Stimulated activated CD8-positive, alpha-beta memory T cell treated with anti-CD3 and anti-CD28 coated beads, Interleukin-4, amount 100 ng/mL, for 1 hour (primary cell): ENCODE measurements around the gene TC2N.
"Not testable (repeated sequence)": the region's sequence is repeated elsewhere in the genome, so short reads cannot be mapped to it uniquely, and the experiment has no call there.

Experiments
- DNase-seq, 2 donors: peaks; one replicate each; pipeline ENCODE4 v3.0.0-alpha.2; 2020; ENCODE audit warnings: low read depth in 2 of 2, low spot score in 1 of 2

TC2N gene

DNA sequence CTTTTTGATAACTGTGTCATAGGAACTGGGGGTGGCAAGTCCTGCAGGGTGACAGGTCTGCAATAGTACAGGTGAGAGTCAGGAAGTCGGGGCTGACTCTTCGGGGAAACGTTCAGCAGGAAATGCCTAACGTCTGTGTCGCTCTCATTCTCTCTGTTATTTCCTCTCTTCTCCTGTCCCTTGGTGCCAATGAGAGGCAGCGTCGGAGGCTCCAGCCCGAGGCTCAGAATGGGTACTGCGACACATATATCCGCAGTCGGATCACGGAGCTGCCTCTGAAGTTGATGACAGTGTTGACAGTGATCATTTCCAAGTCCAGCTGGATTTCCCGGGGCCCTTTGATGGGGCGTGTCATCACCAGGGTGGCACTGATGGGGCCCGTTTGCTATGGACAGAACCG is 2.7 kb upstream of the TC2N start:
- no peak for DNase-seq

DNA sequence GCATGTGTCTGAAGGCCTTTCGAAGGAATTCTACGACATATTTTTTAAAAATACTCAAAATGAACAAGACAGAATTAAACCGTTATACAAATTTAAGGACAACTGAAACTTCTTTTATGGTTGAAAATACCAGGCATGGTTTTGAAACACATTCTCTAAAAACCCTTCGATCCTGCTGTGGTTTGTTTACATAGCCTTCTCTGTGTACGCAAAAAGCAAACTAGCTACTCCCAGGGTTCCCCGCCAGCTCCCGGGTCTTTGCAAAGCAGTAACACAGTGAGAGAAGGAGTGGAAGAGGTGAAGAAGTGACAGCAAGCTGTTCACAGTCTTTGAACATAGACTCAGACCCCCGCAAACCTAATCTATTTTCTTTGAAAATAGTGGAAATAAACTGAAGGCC is 2.2 kb upstream of the TC2N start:
- no peak for DNase-seq

DNA sequence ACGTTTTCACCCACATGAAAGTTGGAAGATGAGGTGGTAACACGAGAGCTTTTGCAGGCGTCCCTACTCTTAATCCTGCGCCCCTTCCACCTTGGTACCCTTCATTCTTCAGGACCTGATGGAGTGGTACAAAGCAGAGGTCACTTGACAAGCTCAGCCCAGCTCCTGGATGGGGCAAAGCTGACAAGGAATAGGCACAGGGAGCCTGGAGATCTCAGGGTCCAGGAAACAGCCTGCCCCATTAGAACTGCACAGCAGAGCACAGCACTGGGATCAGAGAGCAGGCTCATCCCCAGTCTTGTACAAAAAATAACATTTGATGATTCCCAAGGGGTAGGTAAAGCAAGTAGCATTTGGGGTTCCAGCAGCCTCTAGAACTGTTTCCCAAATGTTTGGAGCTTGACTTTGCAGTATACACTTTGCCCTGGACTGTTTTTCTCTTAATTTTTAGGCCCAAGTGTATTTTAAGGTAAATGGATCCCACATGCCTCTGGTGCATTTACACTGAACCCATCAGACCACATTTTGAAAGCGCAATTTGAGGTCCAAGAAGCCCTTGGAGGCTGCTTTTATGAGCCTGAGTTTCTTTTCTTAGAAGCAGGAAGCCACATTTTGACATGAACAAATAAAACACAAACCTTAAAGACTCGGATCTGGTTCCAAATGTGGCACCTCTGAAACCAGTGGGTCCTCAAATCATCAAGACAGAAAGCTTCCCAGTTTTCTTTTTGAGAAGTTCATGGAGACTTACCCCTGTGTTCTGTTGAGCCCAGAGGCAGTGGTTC is 633 bp downstream of the TC2N start:
- DNase-seq, result no peak

DNA sequence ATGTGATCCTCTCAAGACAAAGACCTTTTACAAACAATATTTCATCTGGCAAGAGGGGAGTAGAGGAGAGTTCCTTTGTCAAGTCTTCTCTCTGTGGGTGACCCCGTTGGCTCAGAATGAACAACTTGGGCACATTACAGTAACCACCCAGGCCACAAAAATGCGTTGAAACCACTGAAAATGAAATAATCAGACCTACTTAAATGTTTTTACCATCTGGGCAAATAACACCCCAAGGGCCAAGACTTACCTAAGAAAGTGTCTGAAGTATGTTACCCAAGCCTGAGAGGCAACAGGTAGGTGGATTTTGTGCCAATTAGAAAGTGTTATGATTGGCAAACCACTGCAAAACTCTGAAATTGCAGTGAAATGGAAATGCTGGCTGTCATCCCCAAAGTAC is 1.3 kb downstream of the TC2N start:
- DNase-seq, result no peak

DNA sequence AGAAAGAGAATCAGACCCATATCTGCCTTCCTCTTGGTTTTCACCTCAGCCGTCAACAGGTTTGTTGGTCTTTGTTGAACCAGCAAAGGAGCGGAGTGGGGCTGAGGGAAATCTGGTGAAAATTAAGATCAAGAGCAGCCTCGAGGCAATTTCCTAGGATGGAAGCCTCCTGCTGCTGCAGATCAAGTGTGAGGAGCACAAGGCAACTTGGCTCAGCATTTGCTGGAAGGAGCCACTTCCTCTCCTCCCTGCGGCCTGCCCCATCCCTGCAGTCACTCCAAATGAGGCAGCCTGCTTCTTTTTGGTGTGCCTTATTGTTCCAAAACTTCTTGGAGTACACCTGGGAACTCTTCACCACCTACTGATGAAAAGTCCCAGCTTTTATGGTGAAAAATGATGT is 4.9 kb downstream of the TC2N start:
- DNase-seq, result no peak

DNA sequence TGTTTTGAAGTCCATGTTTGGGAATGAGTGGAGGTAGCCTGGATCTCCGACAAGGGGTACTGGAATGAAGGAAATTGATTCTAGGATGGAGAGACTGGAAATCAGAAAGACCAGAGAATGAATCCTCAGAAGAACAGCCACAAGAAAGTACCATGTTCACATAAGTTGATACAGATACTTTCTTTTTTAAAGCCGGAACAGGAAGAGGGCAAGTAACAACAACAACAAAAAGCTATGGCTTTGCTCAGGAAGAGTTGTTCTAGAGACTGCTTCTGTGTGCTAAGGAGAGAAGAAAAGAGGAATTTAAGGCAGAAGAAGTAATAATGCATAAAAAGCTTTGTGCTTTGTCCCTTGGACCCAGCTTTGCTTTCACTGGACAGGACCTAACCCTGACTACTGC is 6.2 kb downstream of the TC2N start:
- DNase-seq, result no peak

DNA sequence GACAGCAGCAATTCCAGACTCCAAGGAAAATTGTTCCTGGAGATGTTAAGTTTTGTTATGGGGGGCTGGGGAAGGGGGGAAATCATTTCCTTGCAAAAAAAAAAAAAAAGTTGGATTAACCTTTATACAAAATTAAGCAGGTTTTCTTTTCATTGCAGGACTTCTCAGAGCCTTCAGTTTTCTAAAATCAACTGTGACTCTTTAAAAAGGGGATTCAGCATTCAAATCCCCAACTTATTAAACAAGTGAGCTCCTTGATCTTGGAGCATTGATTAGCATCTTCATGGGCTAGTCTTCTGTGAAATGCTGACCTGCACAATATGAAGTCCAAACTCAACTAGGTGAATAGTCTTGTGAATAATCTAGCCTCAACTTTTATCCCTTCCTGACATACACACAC is 7.1 kb downstream of the TC2N start:
- DNase-seq, result no peak

DNA sequence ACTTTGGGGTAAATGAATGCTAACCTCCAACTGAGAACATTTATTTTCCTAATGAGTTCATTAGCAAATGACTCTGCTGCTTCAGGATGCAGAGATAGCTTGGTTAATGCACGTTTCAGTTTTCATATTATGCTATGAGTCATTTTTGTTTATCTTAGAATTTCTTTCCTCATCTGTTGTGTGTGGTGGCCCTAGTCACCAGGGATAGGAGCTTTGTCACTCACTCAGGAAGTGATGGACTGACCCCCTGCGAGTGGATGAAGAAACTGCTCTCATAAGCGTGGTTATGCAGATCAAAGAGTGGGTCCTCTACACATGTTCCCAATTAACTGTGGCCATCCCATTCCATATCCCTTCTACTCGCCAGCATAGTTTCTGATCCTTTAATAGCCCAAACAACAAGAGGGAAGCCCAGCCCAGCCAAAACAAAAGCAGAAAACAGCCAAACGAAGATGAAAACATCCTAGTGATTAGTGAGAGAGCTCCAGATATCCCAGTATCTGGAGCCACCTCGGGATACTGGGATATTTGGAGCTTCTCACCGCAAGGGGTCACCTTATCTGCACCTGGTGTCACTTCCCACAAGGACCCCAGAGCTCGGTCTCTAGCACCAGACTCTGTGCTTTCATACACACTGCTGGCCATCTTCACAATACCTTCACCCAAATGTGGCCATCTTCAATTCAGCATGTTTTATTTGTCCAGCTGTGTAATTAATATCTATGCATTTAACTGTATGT is 8.6 kb downstream of the TC2N start:
- DNase-seq, result no peak

DNA sequence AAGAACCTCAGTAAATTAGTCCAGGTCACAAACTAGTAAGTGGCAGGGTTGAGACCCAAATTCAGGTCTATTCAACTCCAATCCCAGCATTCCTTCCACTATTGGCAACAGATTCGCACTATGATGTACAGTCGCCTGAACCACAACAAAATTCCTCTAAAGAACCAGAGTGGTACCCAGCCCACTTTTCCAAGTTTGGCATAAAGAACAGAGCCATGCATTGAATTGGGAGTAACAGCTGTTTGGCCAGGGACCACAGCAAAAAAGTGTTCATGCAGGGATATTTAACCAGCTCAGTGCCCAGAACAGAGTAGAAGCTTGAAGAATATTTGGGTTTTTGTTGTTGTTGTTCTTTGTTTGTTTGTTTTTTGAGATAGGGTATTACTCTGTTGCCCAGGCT is 9.7 kb downstream of the TC2N start:
- no peak for DNase-seq

DNA sequence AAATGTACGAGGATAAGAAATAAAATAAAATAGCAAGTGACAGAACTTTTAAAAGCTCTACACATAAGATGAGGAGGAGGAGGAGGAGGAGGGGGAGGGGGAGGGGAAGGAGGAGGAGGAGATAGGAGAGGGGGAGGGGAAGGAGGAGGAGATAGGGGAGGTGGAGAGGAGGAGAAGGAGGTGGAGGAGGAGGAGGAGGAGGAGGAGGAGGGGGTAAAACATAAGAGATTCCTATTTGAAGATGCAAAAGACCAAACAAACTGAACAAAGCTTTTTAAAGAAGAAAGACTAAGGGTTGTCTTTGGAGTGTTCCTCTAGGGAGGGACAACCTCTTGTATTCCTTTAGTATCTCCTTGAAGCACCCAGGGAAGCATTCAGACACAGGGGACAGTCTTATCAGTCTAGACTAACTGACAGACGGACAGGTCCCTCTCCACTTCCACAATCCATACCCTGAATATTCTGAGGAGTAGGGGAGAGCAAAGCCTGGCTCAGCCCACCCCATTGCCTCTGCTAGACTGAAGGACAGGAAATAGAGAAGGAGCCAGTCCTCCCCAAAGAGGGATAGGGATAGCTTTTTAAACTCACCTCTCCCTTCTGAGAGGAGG is 12.9 kb downstream of the TC2N start:
- no peak for DNase-seq

DNA sequence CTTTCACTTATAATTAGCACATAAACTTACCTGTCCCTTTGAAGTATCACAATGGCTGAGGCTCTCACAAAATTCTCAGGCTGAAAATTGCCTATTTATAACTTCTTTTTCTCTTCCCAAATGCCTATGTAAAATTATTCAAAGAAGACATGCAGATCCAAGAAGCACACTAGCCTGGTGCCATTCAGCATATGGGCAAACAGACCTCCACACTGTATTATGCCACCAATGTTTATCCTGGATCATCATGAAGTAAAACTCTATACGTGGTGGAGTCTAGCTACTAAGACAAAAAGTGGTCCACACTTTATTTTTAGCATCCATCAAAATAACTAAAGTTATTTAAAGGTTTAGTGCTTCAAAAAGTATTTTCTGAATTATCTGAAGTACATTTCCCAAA is 15.8 kb downstream of the TC2N start:
- DNase-seq, result no peak

DNA sequence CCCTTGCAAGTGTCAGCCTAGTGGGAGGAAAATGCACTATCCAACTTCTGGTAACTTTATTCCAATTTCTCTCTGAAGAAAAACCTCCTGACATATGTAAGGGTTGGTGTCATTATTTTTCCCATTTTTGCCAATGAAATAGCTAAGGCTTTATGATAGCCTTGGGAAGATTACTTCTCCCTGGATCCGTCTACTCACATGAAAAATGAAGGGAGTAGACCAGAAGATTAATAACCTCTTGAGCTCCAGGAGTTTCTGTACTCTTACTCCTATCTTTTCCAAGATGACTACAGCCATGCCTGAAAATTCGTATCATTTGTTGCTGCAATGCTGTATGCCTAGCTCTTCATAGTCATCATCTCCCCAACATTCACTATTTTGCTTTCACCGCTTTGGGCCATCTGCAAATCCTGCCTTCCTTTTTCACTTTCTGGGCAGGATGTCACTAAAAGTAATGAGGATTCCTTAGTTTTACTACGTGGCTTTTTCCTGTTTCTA is 18.8 kb downstream of the TC2N start:
- no peak for DNase-seq

DNA sequence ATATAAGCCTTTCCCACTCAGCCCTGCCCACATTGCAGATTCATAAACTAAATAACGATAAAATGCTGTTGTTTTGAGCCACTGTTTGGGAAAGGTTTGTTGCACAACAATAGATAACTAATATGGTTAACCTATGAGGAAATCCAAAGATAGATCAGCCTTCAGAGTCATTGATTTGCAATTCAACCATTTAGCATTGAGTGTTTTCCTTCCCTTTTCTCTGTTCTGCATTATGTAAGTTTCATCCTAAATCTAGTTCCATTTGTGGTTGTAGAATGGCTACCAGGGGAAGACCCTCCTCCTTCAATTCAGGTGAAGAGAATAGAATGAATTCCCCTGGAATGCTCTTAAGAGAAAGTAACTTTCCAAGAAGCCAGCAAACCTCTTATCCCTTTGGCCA is 19.6 kb downstream of the TC2N start:
- no peak for DNase-seq

DNA sequence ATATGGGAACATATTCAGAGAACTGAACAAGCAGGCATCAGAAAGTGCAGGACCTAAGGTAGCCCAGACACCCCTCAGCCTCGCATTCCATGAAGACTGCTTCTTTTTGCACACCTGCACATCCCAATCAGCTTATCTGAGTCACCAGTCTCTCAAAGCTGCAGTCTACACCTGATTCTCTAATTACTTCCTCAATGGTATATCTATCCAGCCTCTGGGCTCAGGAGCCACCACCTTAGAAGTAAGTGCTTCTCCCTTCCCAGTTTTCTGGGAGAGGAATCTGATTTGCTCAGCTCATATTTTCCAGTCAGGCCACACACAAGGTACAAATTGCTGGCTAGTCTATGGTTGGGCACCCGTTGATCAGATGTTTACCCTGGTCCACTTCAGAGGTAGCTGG is 21.7 kb downstream of the TC2N start:
- DNase-seq, result no peak

DNA sequence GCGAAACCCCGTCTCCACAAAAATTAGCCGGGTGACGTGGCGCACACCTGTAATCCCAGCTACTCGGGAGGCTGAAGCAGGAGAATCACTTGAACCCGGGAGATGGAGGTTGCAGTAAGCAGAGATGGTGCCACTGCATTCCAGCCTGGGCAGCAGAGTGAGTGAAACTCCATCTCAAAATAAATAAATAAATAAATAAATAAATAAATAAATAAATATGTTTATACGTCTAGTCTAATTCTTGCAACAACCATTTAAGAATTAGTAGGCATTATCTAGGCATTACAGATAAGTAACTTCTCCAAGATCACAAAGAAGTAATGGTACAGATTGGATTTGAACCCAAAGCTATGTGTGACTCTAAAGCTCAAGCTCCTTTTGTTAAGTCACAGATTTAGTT is 22.3 kb downstream of the TC2N start:
- DNase-seq, result not testable (repeated sequence)

DNA sequence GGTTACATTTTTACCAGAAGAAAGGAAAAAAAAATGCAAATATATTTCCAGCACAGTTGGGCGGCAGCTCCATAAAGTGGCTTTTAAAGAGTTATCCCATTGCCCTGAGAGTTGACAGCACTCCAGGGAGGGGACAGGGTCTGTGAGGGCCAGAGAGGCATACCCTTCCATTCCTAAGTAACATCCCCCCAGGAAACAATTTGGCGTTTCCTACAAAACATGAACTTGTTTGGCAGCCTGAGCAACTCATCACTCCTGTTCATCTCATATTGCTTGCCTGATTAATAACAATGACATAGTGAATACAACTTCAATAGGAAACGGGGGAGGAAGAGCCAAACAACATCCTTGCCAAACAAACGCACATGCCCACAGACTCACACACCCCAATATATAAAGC is 23.3 kb downstream of the TC2N start:
- DNase-seq, result no peak

DNA sequence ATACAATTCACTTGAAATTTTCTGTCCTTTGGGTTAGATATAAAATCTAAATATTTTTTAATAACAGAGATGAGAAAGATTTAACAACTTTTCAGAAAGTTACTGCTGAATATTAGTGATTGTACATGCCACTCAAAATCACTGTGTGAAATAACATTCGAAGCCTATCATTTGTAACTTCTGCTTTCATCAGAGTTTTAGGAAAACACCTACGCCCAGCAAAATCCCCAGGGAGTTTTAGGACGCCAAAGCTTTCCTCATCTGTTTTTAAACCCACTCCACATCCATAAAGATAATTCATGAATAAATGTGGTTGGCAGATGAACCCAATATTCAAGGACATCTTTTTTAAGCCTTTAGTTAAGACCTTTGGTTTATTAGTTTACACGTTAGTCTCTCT is 23.9 kb downstream of the TC2N start:
- DNase-seq, result no peak

DNA sequence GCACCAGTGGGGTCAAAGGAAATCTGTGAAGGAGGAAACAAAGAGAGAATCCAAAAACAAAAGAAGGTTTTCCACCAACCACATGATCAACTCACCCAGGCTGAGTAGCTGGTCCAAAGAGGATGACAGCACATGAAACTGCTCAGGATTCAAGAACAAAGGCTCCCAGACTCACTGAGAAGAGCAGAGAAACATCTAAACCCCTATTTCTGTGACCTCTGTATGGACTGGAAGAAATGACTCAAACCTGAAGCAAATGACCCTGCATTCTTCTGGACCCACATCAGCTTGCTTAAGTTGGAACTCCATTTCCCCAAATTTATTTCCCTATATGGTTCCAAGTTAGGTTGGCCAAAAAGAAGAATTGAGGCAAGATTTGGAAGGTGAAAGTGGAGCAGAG is 26.3 kb downstream of the TC2N start:
- no peak for DNase-seq

DNA sequence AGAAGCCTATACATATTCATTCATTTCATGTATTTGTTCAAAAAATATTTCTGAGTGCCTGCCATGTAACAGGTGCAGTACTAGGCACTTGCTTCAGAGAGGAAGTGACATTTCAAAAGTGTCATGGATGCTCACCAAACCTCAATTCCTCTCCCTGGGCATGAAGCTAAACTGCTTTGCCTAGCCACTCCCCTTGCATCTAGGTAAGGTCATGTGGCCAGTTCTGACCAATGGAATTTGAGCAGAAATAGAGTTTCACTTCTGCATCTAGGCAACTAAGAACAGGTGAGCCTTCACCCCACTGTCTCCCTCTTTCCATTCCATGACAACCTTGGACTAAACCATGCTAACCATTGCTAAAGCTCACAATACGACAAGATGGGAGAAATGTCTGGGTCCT is 27.6 kb downstream of the TC2N start:
- DNase-seq, result no peak

DNA sequence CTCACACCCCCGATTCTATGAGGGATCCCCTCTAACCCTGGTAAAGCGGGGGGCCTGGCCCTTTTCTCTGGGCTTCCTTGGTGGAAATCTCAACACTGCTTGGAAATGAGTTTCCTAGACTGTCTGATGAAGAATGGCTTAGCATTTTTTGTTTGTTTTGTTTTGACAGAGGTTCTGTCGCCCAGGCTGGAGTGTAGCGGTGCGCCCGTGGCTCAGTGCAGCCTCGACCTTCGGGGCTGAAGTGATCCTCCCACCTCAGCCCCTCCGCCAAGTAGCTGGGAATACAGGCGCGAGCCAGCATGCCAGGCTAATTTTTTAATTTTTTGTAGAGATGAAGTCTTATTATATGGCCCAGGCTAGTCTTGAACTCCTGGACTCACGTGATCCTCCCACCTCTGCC is 30.3 kb downstream of the TC2N start:
- DNase-seq, result no peak

DNA sequence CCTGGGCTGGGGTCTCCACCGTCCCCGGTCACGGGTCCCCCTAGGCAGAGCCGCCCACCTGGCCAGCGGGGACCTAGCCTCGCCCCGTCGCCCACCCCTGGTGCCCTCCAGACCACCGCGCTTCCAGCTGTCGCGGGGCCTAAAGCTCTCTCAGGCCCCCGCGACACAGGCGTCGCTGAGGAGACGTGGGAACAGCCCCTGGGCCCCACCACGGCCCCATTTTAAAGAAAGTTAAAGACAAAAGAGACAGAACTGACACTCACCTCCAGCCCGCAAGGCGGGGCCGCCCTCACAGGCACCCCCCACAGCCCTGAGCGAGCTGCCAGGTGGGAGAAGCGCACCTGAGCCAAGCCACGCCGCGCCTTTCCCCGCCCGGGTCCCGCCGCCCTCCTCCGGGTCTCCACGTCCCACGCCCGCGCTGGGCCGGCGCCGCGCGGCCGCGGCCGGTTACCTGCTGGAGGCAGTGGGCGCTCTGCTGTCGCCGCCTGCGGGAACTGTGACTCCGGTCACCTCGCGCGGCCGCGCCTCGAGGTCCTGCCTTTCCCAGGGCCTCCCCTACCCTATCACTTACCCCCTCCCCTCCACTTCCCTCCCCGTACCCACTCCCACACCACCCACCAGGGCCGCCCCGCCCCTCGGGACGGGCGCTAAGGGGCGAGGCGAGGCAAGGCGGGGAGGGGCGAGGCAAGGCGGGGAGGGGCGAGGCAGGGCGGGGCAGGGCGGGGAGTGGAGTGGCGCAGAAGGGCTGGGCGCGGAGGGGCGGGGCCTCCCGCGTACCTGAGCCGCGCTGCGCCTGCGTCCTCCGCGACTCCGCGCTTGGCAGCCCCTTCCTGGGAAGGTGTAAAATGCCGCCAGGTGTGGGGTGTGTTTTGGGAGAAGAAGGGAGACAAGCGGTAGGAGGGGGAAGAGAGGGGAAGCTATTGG is 31.2 kb downstream of the TC2N start:
- peak; percentile 44 to 83 for DNase-seq
